Measurements from ENCODE around the gene SYT8. TPM values are rescaled to one million over a fixed set of nuclear protein-coding genes. Genes with fewer than 3 reads are reported as not detected.

The SYT8 gene
- total and polyA plus RNA-seq, 2 experiments from 2014 or later = not detected

DNA sequence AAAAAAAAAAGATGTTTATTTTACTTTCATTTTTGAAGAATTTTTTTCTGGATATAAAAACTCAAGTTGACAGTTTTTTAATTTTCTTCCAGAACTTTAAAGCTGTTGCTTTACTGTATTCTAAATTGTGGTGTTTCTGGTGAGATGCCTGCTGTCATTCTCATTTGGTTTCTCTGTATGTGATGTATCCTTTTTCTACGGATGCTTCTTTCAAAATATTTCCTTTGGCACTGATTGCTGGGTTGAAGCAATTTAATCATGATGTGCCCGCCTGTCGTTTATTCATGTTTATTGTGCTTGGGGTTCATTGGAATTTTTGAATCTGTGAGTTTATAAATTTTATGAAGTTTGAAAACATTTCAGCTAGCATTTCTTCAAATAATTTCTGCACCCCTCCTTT lies 41.7 kb upstream of the SYT8 start:
- no peak for ATAC-seq
- Mint-ChIP-seq H3K27ac (no peak overlapping the region), H3K36me3 (ENCODE audit: low read depth) (no peaks in the 10 kb centered on the region), H3K27me3 (ENCODE audit: insufficient read depth, low read depth, poor library complexity) (peaks cover 3% of the 10 kb centered on the region), H3K9me3 (no peaks in the 10 kb centered on the region), H3K4me3 (no peak overlapping the region), H3K4me1 (no peaks in the 10 kb centered on the region)
- H3K9me2 ChIP-seq (ENCODE audit: insufficient read depth) = no peaks in the 10 kb centered on the region
- no peaks in the 10 kb centered on the region for H3K36me3 ChIP-seq (ENCODE audit: insufficient read depth)
- TF ChIP-seq JUNB (IDR thresholded peaks at IDR 0.05; ENCODE audit: unreplicated experiment) (no peak), CREB1 (CRISPR knock-in tag; IDR thresholded peaks at IDR 0.05; ENCODE audit: low read depth) (no peak), NANOG (IDR thresholded peaks at IDR 0.05; ENCODE audit: borderline replicate concordance) (no peak)
- TF ChIP-seq, protein P1, sequence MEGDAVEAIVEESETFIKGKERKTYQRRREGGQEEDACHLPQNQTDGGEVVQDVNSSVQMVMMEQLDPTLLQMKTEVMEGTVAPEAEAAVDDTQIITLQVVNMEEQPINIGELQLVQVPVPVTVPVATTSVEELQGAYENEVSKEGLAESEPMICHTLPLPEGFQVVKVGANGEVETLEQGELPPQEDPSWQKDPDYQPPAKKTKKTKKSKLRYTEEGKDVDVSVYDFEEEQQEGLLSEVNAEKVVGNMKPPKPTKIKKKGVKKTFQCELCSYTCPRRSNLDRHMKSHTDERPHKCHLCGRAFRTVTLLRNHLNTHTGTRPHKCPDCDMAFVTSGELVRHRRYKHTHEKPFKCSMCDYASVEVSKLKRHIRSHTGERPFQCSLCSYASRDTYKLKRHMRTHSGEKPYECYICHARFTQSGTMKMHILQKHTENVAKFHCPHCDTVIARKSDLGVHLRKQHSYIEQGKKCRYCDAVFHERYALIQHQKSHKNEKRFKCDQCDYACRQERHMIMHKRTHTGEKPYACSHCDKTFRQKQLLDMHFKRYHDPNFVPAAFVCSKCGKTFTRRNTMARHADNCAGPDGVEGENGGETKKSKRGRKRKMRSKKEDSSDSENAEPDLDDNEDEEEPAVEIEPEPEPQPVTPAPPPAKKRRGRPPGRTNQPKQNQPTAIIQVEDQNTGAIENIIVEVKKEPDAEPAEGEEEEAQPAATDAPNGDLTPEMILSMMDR (conservative IDR thresholded peaks at IDR 0.05; ENCODE audit: low read depth in 2 of 2) = no peak
- H4K20me1 ChIP-seq (replicated peaks; ENCODE audit: insufficient read depth) = no peaks in the 10 kb centered on the region
- H3K27ac ChIP-seq (ENCODE audit: low read depth) = no peak overlapping the region
- H3K4me2 ChIP-seq = no peak overlapping the region
- DNase-seq (ENCODE audit: low spot score) = no peak
- H3K4me3 ChIP-seq = no peak overlapping the region
- no peak overlapping the region for H2AFZ ChIP-seq
- H3K4me1 ChIP-seq (ENCODE audit: insufficient read depth) = no peaks in the 10 kb centered on the region
- H3F3A ChIP-seq (replicated peaks; ENCODE audit: low read depth) = no peaks in the 10 kb centered on the region
- H3K27me3 ChIP-seq (ENCODE audit: insufficient read depth) = no peaks in the 10 kb centered on the region
- H3K79me2 ChIP-seq (replicated peaks; ENCODE audit: insufficient read depth) = no peaks in the 10 kb centered on the region

DNA sequence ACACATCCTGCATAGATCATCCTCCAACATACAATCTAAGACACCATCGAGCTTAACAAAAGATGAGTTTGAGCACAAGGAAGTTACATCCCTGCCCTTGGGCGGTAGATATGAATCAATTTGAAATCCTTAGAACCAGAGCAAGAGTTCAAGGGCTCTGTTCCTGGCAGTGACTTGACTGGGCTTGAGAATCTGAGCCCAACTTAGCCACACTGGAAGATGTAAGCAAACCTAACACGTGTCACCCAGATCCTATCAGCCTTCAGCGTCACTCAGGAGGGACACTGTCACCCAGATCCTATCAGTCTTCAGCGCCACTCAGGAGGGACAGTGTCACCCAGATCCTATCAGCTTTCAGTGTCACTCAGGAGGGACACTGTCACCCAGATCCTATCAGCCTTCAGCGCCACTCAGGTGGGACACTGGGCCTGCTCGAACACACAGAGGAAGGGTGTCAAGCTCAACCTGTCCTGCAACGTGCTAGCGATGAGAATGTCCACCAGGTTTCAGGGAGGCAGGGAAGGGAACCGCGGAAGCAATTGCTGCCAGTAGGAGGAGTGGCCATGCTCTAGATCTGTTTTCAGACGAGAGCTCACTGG lies 38.3 kb upstream of the SYT8 start:
- Histone ChIP-seq H3K36me3 (ENCODE audit: insufficient read depth) (no peaks in the 10 kb centered on the region), H3K27me3 (ENCODE audit: insufficient read depth) (no peaks in the 10 kb centered on the region), H3K4me3 (no peak overlapping the region), H4K20me1 (replicated peaks; ENCODE audit: insufficient read depth) (no peaks in the 10 kb centered on the region), H3K79me2 (replicated peaks; ENCODE audit: insufficient read depth) (no peaks in the 10 kb centered on the region), H2AFZ (no peak overlapping the region), H3K4me2 (no peak overlapping the region), H3F3A (replicated peaks; ENCODE audit: low read depth) (no peaks in the 10 kb centered on the region), H3K27ac (ENCODE audit: low read depth) (no peak overlapping the region), H3K9me2 (ENCODE audit: insufficient read depth) (no peaks in the 10 kb centered on the region), H3K4me1 (ENCODE audit: insufficient read depth) (no peaks in the 10 kb centered on the region)
- Mint-ChIP-seq H3K27me3 (ENCODE audit: insufficient read depth, low read depth, poor library complexity) (peaks cover 2% of the 10 kb centered on the region), H3K4me1 (no peaks in the 10 kb centered on the region), H3K27ac (no peak overlapping the region), H3K9me3 (no peaks in the 10 kb centered on the region), H3K36me3 (ENCODE audit: low read depth) (no peaks in the 10 kb centered on the region), H3K4me3 (no peak overlapping the region)
- ATAC-seq (peak; percentile 76), DNase-seq (ENCODE audit: low spot score) (peak; percentile 50)
- TF ChIP-seq EZH2phosphoT487 (IDR thresholded peaks at IDR 0.05; ENCODE audit: unreplicated experiment) = no peak
- no peak for TF ChIP-seq ETS1 (IDR thresholded peaks at IDR 0.05)
- TF ChIP-seq, protein P2, sequence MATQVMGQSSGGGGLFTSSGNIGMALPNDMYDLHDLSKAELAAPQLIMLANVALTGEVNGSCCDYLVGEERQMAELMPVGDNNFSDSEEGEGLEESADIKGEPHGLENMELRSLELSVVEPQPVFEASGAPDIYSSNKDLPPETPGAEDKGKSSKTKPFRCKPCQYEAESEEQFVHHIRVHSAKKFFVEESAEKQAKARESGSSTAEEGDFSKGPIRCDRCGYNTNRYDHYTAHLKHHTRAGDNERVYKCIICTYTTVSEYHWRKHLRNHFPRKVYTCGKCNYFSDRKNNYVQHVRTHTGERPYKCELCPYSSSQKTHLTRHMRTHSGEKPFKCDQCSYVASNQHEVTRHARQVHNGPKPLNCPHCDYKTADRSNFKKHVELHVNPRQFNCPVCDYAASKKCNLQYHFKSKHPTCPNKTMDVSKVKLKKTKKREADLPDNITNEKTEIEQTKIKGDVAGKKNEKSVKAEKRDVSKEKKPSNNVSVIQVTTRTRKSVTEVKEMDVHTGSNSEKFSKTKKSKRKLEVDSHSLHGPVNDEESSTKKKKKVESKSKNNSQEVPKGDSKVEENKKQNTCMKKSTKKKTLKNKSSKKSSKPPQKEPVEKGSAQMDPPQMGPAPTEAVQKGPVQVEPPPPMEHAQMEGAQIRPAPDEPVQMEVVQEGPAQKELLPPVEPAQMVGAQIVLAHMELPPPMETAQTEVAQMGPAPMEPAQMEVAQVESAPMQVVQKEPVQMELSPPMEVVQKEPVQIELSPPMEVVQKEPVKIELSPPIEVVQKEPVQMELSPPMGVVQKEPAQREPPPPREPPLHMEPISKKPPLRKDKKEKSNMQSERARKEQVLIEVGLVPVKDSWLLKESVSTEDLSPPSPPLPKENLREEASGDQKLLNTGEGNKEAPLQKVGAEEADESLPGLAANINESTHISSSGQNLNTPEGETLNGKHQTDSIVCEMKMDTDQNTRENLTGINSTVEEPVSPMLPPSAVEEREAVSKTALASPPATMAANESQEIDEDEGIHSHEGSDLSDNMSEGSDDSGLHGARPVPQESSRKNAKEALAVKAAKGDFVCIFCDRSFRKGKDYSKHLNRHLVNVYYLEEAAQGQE (IDR thresholded peaks at IDR 0.05; ENCODE audit: unreplicated experiment) = no peak
- TF ChIP-seq, protein P1 (conservative IDR thresholded peaks at IDR 0.05; ENCODE audit: low read depth in 2 of 2) = peak in 1 of 2 experiments; percentile 17; a peak in 1 of 4 replicates

All from GM23338 (cell line).